ENCODE measurements around the gene MRPL48.
"Not testable (repeated sequence)": the region's sequence is repeated elsewhere in the genome, so short reads cannot be mapped to it uniquely, and the experiment has no call there.

The MRPL48 gene

GRCh38 chr11:73779084-73779902 is 8.4 kb upstream of the MRPL48 start:
- DNase-seq (ENCODE audit: low read depth): peak; percentile 96

- no peak for DNase-seq (ENCODE audit: low read depth)
These were observed 6.4 kb upstream of the MRPL48 start for GRCh38 chr11:73781303-73781702.

DNA sequence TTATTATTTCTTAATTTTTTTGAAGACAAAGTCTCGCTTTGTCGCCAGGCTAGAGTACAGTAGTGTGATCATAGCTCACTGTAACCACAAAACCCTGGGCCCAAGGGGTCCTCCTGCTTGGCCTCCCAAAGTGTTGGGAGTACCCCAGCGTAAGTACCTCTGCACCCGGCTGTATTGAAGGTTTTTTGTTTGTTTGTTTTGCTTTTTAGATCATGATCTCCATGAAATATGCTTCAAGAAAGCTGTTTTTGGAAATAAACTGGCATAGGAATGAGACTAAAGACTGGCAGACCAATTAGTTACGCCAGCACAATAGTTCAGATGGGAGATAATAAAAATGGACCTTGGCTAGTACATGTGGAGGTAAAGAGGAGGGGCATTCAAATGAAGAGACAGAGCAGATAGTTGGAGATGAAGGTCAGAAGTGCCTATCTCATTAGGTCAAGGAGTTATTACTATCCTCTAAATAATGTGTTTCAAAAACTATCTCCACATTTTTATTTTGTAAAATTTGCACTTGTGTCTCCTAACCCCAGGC is 4.1 kb upstream of the MRPL48 start:
- DNase-seq (ENCODE audit: low read depth): no peak

DNA sequence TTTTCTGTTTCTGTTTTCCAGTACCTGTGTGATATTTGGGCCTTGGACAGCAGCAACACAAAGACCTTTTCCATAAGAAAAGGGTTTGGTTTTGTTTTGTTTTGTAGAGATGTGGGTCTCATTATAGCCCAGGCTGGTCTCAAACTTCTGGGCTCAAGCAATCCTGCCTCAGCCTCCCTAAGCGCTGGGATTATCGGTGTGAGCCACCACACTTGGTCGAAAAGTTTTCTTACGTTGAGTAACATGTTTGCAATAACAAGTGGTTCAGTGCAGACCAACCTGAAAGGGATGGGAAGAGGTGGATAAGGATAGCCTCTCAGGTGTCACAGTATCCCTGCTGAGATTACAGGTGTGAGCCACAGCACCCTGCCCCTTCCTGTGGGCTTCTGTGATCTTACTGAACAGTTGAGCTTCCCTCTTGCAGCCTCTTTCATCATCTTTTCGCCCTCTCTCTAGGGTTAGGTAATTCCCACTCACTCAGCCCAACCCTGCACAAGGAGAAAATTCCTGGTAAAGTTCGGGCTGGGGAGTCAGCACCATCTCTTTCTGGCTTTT is 3.5 kb upstream of the MRPL48 start:
- DNase-seq (ENCODE audit: low read depth): no peak

- no peak for DNase-seq (ENCODE audit: low read depth)
These were observed 2.9 kb upstream of the MRPL48 start for GRCh38 chr11:73784734-73785133.

DNA sequence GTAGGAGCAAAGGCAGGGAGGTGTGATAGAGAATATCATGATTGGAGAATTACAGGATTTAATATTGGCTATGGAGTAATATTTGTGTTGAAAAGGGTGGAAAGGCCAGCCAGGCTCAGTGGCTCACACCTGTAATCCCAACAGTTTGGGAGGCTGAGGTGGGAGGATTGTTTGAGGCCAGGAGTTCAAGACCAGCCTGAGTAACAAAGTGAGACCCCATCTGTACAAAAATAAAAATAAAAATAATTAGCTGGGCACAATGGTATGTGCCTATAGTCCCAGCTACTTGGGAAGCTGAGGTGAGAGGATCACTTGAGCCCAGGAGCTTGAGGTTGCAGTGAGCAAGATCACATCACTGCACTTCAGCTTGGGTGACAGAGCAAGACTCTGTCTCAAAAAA is 2.2 kb upstream of the MRPL48 start:
- DNase-seq (ENCODE audit: low read depth): not testable (repeated sequence)

DNA sequence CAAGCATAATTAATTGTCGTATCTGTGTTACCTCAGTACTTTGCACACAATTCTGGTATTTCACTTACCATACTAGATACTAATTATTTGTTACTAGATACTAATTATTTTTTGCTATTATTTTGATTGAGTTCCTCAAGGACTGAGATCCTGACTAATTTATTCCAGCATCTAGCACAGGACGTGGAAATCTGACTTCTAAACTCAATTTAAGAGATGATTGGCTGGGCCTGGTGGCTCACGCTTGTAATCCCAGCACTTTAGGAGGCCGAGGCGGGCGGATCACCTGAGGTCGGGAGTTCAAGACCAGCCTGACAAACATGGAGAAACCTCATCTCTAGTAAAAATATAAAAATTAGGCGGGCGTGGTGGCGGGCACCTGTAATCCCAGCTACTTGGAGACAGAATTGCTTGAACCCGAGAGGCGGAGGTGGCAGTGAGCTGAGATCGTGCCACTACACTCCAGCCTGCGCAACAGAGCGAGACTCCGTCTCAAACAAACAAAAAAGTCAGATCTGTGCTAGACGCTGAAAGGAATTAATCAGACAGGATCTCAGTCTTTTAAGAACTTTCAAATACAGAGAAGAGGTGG is 527 bp upstream of the MRPL48 start:
- DNase-seq (ENCODE audit: low read depth): no peak

DNA sequence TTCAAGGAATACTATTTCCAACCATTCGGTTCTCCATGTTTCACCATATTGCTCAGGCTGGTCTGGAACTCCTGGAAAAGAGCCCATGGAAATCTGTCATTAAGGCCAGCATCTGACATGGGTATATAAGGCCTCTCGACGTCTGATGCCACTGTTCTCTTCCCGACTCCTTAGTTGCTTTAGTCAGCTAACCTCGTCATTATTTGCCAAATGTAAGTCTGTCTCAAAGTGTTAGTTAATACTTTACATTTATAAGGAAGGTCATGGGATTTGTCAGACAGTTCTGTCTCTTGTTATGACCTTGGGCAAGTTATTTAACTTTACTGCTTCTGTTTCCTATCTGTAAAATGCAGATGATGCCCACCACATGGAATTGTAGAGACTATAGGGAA is 1.6 kb downstream of the MRPL48 start:
- DNase-seq (ENCODE audit: low read depth): no peak

- DNase-seq (ENCODE audit: low read depth): no peak
These were observed 4.9 kb downstream of the MRPL48 start for GRCh38 chr11:73792584-73792983.

- DNase-seq (ENCODE audit: low read depth): no peak
These were observed 8.4 kb downstream of the MRPL48 start for GRCh38 chr11:73795925-73796632.

- no peak for DNase-seq (ENCODE audit: low read depth)
These were observed 9.8 kb downstream of the MRPL48 start for GRCh38 chr11:73797457-73797856.

- no peak for DNase-seq (ENCODE audit: low read depth)
These were observed 12.7 kb downstream of the MRPL48 start for GRCh38 chr11:73800276-73800806.

GRCh38 chr11:73801136-73801535 is 13.5 kb downstream of the MRPL48 start:
- no peak for DNase-seq (ENCODE audit: low read depth)

DNA sequence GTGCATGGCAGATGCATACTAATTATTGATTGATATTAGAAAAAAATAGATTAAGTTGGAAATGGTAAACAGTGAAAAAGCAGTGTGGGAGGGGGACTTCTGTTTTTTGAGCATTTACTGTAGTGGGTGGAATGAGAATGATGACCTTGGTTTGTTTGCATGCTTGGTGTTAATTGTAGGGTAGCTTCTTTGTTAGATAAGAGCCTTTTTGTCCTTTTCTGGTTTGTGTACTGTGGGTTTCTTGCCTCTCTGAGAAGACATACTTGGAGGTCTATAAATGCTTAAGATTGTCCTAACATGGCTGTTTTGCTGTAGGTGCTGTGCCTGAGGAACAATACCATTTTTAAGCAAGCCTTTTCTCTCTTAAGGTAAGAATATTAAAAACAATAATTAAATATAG is 17.0 kb downstream of the MRPL48 start:
- no peak for DNase-seq (ENCODE audit: low read depth)

GRCh38 chr11:73808052-73808451 is 20.4 kb downstream of the MRPL48 start:
- DNase-seq (ENCODE audit: low read depth): no peak

GRCh38 chr11:73810637-73811036 is 23.0 kb downstream of the MRPL48 start:
- no peak for DNase-seq (ENCODE audit: low read depth)

DNA sequence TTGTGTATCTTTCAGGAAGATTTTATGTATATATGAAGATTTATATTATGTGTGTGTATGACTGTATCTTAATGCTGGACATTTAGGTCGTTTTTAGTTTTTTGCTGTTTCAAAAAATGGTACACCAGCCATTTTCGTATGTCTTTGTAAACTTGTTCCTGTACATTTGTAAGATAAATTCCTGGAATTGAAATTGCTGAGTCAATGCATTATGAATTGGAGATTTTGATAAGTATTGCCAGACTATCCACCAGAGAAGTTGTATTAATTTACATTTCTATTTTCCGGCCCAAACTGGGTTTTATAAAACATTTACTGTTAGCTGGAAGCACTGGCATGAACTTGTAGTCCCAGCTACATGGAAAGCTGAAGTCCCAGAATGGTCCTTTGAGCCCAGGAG is 24.6 kb downstream of the MRPL48 start:
- no peak for DNase-seq (ENCODE audit: low read depth)

- no peak for DNase-seq (ENCODE audit: low read depth)
These were observed 27.1 kb downstream of the MRPL48 start for GRCh38 chr11:73814812-73815211.

- DNase-seq (ENCODE audit: low read depth): no peak
These were observed 31.2 kb downstream of the MRPL48 start for GRCh38 chr11:73818846-73819245.

DNA sequence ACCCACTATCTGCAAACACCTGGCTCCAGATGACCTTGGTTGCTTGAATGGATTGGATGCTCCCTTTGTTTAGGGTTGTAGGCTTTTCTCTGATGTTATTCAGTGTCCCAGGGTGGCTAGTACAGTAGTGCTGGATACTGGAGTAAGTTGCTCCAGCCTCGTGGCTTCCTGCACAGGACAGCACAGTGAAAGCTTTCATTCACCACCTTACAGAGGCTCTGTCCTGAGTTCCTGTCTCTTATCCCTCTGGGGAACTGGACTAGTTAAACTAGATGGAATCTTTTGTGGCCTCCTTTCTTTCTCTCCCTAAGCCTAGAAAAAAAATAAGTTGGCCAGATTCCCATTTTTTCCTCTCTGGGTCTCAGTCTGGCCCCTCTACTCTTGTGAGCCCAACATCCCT is 42.6 kb downstream of the MRPL48 start:
- DNase-seq (ENCODE audit: low read depth): no peak

- DNase-seq (ENCODE audit: low read depth): no peak
These were observed 45.4 kb downstream of the MRPL48 start for GRCh38 chr11:73833067-73833466.

GRCh38 chr11:73838443-73839122 is 50.9 kb downstream of the MRPL48 start:
- DNase-seq (ENCODE audit: low read depth): no peak

Measured in T follicular helper cell (primary cell).